Cerebellar cortex (tissue), 1 donor: ENCODE measurements around the gene REPS1.
"Not testable (repeated sequence)": the region's sequence is repeated elsewhere in the genome, so short reads cannot be mapped to it uniquely, and the experiment has no call there.

ENCODE experiments used
- DNase-seq: peaks from one replicate; pipeline ENCODE4 v3.0.0-alpha.2; 2015; ENCODE audit warnings: low spot score

The REPS1 gene

DNA sequence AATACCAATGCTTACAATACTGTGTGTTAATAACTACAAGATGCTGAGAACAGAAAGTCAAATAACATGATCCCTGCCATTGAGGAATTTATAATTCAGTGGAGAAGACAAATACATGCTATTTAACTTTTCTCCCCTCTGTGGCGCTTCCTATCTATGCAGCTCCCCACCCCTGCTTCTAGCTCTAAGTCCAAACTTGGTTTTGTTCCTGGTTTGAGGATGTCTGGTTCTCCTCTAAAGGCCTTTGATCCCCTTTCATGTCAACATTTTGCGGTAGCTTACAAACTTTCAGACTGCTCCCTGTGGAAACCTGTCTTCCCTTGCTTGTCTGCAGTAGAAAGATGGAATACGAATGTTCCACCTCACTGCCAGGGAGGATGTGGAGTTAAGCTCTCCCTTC, 18.4 kb upstream of the REPS1 start:
- DNase-seq, result no peak

DNA sequence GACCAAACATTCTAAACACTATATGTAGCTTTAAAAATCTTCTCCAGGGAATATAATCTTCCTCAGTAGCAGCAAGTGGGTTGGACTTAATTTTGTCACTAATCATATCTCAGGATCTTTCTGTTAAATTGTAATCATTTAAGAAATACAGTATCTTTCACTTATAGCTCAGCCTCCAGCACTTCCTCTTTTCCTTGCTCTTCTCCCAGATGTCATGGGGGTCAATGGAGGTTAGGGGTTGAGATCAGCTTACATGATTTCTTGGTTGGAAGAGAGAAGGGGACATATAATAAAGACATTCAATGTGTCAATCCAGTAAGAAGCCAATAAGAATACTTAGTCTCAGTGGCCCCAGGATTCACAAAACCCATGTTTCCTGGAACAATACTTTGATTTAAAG, 15.7 kb upstream of the REPS1 start:
- DNase-seq, result no peak

DNA sequence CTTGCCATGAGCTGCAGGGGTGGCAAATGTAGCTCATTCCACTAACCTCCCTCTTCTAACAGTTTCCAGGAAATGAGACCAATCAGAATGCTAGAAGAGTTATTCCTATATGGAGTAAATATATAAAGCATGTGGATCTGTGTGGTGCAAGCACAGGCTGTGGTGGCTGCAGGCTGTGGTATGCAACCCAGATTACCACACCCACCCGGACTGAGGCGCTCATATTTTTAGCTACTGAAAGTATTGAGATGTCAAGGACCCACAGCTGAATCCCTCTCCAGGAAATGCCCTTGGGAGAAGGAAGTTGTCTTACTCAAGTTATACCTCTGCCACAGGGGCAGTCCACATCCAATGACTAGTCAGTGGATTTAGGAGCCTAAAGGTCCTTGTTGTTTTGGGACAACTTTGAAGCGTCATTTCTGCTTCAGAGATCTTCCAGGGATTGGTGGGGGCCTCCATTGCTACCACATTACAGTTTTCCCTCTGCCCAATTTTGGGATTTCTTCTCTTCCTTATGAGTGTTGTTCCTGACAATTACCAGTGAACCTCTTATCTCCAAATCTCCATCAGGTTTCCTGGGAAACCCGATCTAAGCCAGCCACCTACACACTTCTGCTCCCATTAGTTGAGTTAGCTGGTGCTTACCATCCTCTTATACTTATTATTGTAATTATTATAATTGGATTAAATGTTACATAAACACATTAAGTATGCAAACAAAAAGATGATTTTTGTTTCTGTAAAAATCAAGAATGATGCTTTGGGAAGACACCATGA, 12.1 kb upstream of the REPS1 start:
- no peak for DNase-seq

DNA sequence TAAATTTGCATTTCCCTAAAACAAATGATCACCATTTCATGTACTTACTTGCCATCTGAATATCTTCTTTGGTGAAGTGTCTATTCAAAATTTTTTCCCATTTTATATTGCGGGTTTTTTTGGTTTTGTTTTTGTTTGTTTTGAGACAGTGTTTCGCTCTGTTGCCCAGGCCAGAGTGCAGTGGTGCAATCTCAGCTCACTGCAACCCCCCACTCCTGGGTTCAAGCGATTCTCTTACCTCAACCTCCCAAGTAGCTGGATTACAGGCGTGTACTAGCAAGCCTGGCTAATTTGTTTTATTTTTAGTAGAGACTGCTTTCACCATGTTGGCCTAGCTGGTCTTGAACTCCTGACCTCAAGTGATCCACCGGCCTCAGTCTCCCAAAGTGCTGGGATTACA, 9.1 kb upstream of the REPS1 start:
- DNase-seq, result no peak

DNA sequence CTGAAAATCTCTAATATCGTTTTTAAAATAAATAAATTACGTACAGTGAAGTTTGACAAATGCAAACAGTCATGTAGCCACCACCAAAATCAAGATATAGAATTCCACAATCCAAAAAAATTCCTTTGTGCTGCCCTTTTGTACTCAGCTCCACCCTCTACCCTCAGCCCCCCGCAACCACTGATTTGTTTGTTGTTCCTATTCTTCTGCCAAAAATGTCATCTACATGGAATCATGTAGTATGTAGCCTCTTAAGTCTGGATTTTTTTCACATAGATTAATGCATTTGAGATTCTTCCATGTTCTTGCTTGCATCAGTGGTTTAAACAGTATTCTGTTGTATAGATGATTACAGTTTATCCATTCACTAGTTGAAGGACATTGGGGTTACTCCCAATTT, 8.5 kb upstream of the REPS1 start:
- DNase-seq, result no peak

DNA sequence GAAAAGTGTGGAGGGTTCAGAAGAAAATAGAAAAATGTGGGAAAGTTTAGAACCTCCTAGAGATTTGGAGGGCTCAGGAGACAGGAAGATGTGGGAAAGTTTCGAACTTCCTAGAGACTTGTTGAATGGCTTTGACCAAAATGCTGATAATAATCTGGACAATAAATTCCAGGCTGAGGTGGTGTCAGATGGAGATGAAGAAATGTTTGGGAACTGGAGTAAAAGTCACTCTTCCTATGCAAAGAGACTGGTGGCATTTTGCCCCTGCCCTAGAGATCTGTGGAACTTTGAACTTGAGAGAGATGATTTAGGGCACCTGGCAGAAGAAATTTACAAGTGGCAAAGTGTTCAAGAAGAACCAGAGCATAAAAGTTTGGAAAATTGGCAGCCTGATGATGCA, 5.4 kb upstream of the REPS1 start:
- not testable (repeated sequence) for DNase-seq

DNA sequence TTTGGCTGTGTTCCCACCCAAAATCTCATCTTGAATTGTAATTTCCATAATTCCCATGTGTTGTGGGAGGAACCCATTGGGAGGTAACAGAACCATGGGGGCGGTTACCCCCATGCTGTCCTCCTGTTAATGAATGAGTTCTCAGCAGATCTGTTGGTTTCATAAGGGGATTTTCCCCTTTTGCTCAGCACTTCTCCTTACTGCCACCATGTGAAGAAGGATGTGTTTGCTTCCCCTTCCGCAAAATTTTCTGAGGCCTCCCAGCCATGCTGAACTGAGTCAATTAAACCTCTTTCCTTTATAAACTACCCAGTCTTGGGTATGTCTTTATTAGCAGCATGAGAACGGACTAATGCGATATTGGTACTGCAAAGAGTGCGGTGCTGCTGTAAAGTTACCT, 4.9 kb upstream of the REPS1 start:
- DNase-seq, result not testable (repeated sequence)

DNA sequence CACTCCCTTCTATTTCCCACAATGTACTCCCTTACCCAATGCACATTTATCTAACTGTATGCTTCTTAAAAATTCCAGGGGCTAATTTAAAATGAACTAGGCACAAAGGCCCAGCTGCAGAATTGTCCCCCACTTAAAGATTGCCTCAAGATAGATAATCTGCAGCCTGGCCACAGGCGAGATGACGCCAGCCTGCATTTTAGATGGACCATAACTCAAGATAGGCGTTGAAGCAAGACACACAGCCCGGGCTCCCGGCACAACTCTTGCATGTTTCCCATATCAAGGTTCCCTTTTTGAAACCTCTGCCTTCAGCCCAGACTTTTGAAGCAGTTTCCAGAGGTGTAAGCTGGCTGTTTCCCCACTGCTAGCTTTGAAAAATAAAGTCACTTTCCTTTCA, 3.2 kb upstream of the REPS1 start:
- DNase-seq, result no peak

DNA sequence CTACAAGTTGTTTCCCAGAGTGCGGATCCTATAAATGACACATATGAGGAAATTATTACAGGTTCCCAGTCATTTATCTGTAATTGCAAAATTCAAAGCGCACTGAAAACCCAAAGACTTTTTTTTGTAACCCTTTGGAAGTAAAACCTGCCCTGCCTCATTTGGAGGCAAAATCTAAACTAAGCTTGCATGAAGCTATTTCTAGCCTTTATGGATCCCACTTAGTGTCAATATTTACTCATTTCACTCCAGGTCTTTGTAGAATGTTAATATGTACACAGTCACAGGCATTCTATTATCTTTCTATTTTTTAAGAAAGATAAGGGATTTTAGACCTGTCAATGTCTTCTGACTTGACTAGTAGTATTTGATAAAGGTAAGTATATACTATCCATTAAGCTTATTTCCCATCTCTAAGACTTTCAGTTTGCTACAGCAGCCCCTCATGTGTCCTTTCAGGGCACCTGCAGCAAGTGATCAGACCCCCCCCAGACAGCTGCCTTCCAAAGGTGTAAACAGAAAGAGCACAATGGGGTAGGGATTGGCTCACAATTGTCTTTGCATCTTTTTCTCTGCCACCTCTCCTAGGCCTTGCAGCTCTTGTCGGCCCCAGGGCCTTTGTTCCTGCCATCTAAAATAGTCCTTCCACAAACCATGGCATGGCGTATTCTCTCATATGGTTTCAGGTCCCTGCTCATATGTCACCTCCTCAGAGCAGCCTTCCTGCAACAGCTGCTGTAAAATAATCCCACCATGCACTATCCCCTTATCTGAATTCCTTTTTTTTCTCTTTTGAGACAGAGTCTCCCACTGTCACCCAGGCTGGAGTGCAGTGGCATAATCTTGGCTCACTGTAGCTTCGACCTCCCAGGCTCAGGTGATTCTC, 1.3 kb upstream of the REPS1 start:
- DNase-seq, result no peak

DNA sequence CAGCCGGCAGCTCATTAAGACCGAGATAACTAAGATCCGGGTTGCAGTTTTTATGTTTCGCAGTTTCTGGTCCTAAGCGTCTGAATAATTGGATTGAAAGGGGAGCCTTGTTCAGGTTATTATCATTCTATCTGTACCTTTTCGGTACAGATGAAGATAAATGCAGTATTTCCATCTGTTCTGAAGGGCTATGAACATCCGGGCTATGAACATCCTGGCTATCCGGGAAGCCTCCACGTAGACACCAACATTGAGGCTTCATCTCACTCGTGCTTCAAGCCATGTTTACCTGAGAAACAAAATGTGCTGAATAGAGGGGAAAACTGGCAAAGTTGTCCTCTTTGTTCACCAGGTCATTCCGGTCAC, 399 bp upstream of the REPS1 start:
- no peak for DNase-seq

DNA sequence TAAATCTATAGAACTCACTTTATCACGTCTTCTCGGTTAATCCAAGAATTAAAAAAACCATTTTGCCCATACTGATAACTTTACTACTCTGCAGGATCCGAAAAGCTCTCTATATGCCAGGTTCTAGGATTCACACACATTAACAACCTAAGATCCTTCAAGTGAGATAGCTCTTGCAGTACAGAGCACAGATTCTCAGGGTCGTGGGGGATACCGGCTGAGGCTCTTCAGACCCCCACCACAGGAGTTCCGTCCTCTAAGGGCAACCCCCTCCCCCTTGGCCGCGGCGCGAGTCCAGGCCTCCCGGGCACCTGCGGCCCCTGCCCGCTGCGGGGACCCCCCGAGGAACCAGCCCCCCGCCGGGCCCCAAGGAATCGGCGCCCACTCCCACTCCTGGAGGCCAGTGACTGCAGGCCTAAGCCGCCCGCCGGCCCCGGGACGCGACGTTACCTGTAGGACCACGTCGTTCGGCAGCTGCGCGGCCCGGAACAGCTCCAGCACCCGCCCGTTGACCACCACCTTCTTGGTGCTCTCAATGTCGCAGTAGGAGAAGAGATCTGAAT, 892 bp downstream of the REPS1 start:
- peak; percentile 16 for DNase-seq

DNA sequence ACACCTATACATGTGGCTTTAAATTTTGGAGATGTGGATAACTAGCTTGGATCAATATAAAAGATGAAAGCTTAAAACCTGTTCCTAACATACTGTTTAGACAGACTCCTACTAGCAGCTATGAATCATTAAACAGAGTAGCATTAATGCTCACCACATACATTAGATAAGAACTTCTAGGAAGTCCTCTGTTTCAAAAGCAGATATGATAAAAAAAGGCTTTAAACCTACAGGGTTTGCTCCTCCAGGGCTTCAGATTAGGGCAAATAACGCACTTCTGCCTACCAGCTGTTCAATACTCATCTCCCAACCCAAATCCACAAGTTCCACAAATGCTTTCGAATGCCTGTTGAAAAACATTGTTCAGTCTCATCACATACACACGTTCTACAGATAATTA, 1.5 kb downstream of the REPS1 start:
- DNase-seq, result peak; percentile 27

DNA sequence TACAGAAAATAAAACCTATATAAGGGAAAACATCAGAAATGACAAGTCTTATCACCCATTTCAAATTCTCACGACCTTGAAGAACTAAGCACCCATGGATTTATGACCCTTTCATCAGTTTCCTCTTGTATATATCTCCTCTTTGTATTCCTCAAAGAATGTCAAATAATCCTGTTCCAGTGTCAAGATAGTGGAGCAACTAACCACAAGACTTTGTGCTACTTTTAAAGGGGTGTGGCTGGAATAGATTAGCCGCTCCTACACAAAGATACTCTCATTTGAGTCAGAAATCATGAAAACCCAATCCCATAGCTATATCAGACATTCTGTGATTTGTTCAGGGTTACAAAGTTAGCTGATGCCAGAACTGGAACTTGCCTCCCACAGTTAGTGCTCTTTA, 6.6 kb downstream of the REPS1 start:
- DNase-seq, result no peak

DNA sequence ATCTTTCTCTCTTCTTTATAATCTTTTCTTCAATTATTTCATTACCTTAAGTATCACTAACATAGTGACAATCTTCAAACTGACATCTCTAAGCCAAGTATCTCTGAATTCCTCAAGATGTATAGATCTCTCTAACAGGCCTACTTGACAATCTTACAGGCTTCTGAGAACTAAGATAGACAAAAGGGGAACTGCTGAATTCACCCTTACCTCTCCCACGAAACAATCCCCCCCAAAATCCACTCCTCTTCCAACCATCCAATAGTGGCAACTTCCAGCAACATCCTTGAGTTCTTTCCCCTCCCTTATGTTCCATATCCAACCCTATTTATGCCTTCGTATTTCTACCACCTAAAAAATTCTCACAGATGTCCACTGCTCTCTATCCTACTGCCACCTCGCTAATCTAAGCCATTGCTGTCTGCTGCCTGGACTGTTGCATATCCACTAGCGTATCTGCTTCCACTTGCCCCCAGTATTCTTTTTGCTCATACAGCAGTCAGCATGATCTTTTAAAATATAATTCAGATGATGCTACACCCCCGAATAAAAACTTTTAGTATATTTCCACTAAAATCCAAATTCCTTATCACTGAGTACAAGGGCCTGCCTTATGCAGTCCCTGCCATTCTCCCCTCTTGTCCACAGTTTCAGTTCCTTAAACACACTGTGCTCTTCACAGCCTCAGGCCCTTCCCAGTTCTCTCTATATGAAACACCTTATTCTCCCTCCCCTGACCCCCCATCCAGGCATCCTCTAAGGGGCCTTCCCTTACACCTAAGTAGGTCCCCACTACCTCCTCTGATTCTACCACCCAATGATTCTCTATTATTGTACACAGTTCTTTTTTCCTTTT, 8.0 kb downstream of the REPS1 start:
- no peak for DNase-seq

DNA sequence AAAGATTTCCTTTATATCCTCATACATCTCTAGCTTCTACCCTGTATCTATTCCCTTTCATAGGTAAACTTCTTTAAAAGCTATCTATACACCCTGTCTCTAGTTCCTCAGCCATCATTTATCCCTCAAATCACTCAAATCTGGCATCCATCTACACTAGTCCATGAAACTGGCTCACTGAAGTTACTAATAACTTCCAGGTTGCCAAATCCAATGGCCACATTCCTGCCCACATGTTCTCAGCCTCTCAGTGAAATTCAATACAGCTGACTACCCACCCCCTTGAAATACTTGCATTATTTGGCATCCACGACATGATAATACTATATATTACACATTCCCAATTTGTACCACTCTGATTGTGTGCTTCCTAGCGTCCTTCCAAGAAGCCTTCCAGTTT, 8.7 kb downstream of the REPS1 start:
- DNase-seq, result no peak

DNA sequence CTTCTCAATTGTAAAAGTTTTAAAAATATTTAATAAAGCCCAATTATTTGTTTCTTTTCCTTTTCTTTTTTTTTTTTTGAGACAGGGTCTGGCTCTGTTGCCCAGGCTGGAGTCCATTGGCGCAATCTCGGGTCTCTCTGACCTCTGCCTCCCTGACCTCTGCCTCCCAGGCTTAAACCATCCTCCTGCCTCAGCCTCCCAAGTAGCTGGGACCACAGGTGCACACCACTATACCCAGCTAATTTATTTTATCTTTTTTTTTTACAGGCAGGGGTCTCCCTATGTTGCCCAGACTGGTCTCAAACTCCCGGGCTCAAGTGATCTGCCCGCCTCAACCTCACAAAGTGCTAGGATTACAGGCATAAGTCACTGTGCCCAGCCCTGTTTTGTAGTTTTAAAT, 9.8 kb downstream of the REPS1 start:
- DNase-seq, result no peak

DNA sequence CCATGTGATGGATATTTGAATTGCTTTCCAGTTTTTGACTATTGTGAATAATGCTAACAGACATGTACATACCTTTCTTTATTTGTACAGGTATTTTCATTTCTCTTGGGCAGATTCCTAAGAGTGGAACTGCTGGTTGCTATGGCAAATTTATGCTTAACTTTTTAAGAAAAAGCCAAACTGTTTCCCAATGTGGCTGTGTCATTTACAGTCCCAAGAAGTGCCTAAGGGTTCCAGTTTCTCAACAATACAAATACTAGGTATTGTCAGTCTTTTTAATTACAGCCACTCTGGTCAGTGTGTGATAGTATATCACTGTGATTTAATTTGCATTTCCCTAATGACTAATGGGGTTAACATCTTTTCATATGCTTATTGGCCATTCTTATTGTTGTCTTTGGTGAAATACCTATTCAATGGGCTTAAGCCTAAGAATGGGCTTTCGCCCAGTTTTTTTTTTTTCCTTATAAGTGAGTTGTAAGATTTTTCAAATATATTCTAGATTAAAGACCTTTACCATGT, 10.3 kb downstream of the REPS1 start:
- no peak for DNase-seq

DNA sequence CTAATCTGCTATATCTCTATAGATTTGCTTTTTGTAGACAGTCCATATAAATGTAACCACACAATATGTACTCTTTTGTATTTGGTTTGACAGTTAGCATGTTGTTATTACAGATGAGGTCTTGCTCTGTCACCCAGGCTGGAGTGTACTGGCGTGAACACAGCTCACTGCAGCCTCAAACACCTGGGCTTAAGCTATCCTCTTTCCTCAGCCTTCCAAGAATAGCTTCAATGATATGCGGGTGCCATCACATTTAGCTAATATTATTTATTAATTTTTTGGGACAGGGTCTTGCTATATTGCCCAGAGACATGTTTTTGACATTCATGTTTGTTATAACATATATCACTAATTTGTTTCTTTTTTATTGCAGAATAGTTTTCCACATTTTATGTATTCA, 10.8 kb downstream of the REPS1 start:
- DNase-seq, result no peak

DNA sequence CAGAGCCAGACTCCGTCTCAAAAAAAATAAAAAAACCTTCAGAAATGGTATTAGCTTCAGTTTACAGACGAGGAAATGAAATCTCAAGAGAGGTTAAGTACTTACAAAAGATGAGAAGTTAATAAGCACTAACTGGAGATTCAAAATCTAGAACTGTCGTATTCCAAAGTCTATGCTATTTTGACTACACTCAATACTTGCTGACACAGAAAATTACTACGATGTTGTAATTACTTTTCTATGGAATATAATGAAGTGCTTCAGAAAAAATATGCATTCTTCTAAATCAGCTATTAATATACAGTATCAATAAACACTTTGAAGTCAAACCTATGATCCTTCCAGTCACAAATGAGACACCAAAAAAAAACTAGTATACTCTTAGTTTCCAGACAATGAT, 12.2 kb downstream of the REPS1 start:
- DNase-seq, result no peak

DNA sequence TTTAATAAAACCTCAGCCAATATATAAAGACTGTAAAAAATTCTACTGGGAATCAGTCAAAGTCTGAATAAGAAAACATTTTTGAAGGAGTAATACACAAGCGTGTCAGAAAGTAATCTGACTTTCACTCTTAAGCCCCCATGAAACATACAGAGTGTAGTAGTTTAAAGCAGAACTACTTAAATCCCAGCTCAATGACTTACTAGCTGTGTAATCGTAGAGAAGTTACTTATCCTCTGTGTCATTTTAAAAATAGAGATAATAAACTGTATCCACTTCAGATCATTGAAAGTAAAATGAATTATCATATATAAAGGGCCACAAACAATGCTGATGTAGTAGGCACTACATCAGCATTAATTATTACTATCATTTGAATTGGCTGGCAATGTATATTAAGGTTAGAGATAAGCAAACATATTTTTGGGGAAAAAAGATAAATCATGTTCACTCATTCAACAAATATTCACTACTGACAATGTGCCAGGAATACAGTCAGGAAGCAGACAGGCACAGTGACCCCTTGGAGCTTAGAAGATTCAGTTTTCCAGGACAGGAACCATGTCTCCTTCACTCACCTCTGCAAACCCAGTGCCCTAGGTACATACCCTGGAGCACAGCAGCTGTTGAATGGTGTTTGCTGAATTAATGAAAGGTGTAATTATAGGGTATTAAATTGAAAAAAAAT, 14.4 kb downstream of the REPS1 start:
- no peak for DNase-seq

DNA sequence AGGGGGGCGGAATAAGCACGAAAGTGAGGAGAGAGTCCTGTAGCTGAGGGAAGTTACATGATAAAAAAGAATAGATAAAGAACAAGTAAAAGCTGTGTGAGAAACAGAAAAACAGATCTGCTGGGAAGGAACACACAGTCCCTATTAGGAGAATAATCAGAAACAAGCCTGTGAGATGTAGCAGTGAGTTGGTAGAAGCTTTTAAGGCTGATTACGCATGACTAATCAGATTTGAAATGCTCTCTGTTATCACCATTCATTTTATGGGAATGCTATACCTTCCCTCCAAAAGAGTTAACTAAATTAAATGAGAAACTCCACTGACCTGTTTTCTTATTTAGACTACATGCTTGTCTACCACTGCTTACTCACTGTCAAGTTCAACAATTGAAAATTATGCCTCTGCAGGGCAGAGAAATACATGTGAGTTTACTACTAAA, 15.8 kb downstream of the REPS1 start:
- DNase-seq, result no peak
